HG03342 (cell line): ENCODE data around the gene NASP.

Experiments used
- ATAC-seq: cut with Tn5 transposase; IDR thresholded peaks from one replicate; pipeline ENCODE4 v1.9.1; 2021; ENCODE audit warnings: mild to moderate bottlenecking, moderate library complexity; ENCODE audit not compliant: unreplicated experiment

Gene NASP

GRCh38 chr1:45619149-45619921, 35.5 kb downstream of the NASP start:
- no peak for ATAC-seq

GRCh38 chr1:45620588-45621500, 37.0 kb downstream of the NASP start:
- ATAC-seq = no peak

GRCh38 chr1:45621501-45621836, 37.6 kb downstream of the NASP start:
- no peak for ATAC-seq

GRCh38 chr1:45621895-45622523, 38.2 kb downstream of the NASP start:
- ATAC-seq = no peak

- ATAC-seq = no peak
These were observed 38.9 kb downstream of the NASP start for GRCh38 chr1:45622524-45623394.

- ATAC-seq = no peak
These were observed 40.1 kb downstream of the NASP start, which contains the start of gene CCDC17 for GRCh38 chr1:45623972-45624371. CCDC17 (minus strand) TSS chr1:45624054; CDS start chr1:45623909, 145 bp downstream.

- ATAC-seq = no peak
These were observed 45.2 kb downstream of the NASP start for GRCh38 chr1:45629035-45629434.

- no peak for ATAC-seq
These were observed 46.6 kb downstream of the NASP start for GRCh38 chr1:45630429-45630828.

GRCh38 chr1:45635211-45635610, 51.4 kb downstream of the NASP start:
- ATAC-seq = no peak

- no peak for ATAC-seq
These were observed 56.5 kb downstream of the NASP start for GRCh38 chr1:45640293-45640692.

- ATAC-seq = no peak
These were observed 59.5 kb downstream of the NASP start for GRCh38 chr1:45643321-45643720.

- ATAC-seq = no peak
These were observed 60.1 kb downstream of the NASP start for GRCh38 chr1:45643978-45644377.

- no peak for ATAC-seq
These were observed 60.8 kb downstream of the NASP start for GRCh38 chr1:45644661-45645060.

GRCh38 chr1:45647248-45648021, 63.6 kb downstream of the NASP start:
- ATAC-seq = no peak

GRCh38 chr1:45654540-45655280, 70.9 kb downstream of the NASP start:
- no peak for ATAC-seq

- ATAC-seq = no peak
These were observed 72.9 kb downstream of the NASP start for GRCh38 chr1:45656573-45657226.

- ATAC-seq = no peak
These were observed 74.3 kb downstream of the NASP start for GRCh38 chr1:45658171-45658570.

- no peak for ATAC-seq
These were observed 75.4 kb downstream of the NASP start for GRCh38 chr1:45659222-45659621.

GRCh38 chr1:45660336-45660735, 76.5 kb downstream of the NASP start:
- no peak for ATAC-seq
